GM12878 (cell line): Measurements from ENCODE around the gene MSH3. TPM values are rescaled to one million over a fixed set of nuclear protein-coding genes. Genes with fewer than 3 reads are reported as not detected.
A peak's percentile ranks its signal among the peaks of the same experiment; 100 is the strongest.

Source experiments
- ATAC-seq: fragments of 200-7000 bp; cut with Tn5 transposase; 3 replicates; pipeline ENCODE4 v1.9.1; 2020; ENCODE audit warnings: mild to moderate bottlenecking, moderate library complexity
- BruUV-seq: library from RNA; stranded (reverse); fragments of 400-500 nt; replicated peaks from 2 replicates; lab custom pipeline; 2021; lab: Mats Ljungman, UMichigan
- CTCF ChIA-PET: fragments of 300-600 bp; sonication (Branson Sonifier 250); formaldehyde crosslinking; extraction: SDS; loops from one replicate; lab custom pipeline; 2021; ENCODE audit warnings: inconsistent platforms; lab: Yijun Ruan, JAX
- POLR2A ChIA-PET: fragments of 350-600 bp; formaldehyde crosslinking; extraction: SDS; loops from one replicate; lab custom pipeline; 2021; ENCODE audit warnings: inconsistent platforms; lab: Charles Lee
- RAD21 ChIA-PET: fragments of 300-600 bp; sonication (Branson Sonifier 250); formaldehyde crosslinking; loops from one replicate; lab custom pipeline; 2023; ENCODE audit warnings: antibody characterized with exemption; ENCODE audit not compliant: unreplicated experiment; lab: Charles Lee
- SMC1A ChIA-PET: fragments of 300-600 bp; sonication (Branson Sonifier 250); formaldehyde crosslinking; loops from one replicate; lab custom pipeline; 2023; ENCODE audit not compliant: unreplicated experiment, uncharacterized antibody; lab: Charles Lee
- DNase-seq: peaks from one replicate; pipeline ENCODE4 v3.0.0-alpha.2; 2011; ENCODE audit warnings: low read depth, low spot score
- FAIRE-seq: peaks from 3 replicates; lab custom pipeline; 2011; peaks lifted over from hg19 to GRCh38; lab: Jason Lieb, UNC
- H2AFZ ChIP-seq: 2 replicates; pipeline ENCODE4 v1.6.0; 2011; ENCODE audit warnings: low read depth, low read length, control low read depth; ENCODE audit not compliant: control insufficient read depth
- H3K27ac ChIP-seq: 2 replicates; pipeline ENCODE4 v1.5.1; 2011; ENCODE audit warnings: control low read depth; ENCODE audit not compliant: control insufficient read depth, insufficient read depth
- H3K27me3 ChIP-seq, 2 experiments: replicated peaks in 1 of 2; 2 replicates each; pipeline versions ENCODE4 v1.6.0 to v1.6.1; 2011; ENCODE audit warnings: low read length in 1 of 2; ENCODE audit not compliant: control insufficient read depth in 2 of 2, insufficient read depth in 2 of 2
- H3K36me3 ChIP-seq, 2 experiments: 2 replicates each; pipeline ENCODE4 v1.5.1; 2011; ENCODE audit warnings: low read length in 1 of 2; ENCODE audit not compliant: control insufficient read depth in 2 of 2, insufficient read depth in 2 of 2
- H3K4me1 ChIP-seq: 2 replicates; pipeline ENCODE4 v1.6.1; 2011; ENCODE audit warnings: mild to moderate bottlenecking, low read length, moderate library complexity, mixed read lengths; ENCODE audit not compliant: control insufficient read depth, insufficient read depth
- H3K4me2 ChIP-seq: 2 replicates; pipeline ENCODE4 v1.6.0; 2011; ENCODE audit warnings: control low read depth; ENCODE audit not compliant: control insufficient read depth, insufficient read depth
- H3K4me3 ChIP-seq: fragments of 200-600 bp; sonication (generic); 2 replicates; pipeline ENCODE4 v1.5.1; 2016
- H3K79me2 ChIP-seq: 2 replicates; pipeline ENCODE4 v1.6.0; 2011; ENCODE audit warnings: low read length; ENCODE audit not compliant: control insufficient read depth, insufficient read depth
- H3K9ac ChIP-seq: 2 replicates; pipeline ENCODE4 v1.8.0; 2011; ENCODE audit warnings: low read length, control low read depth, mixed read lengths; ENCODE audit not compliant: control insufficient read depth, insufficient read depth
- H3K9me3 ChIP-seq: replicated peaks from 3 replicates; pipeline ENCODE4 v1.5.1; 2011; ENCODE audit warnings: mild to moderate bottlenecking, low read length; ENCODE audit not compliant: control insufficient read depth, insufficient read depth
- H4K20me1 ChIP-seq: 2 replicates; pipeline ENCODE4 v1.6.0; 2011; ENCODE audit not compliant: control insufficient read depth, insufficient read depth
- BCL11A ChIP-seq: IDR thresholded peaks from 2 replicates; pipeline ENCODE4 v1.6.1; 2011; ENCODE audit warnings: low read depth, low read length
- CBFB ChIP-seq: IDR thresholded peaks from 2 replicates; pipeline ENCODE4 v1.6.1; 2016; ENCODE audit warnings: antibody characterized with exemption, low read depth
- CBX3 ChIP-seq: fragments of 200-600 bp; sonication (generic); IDR thresholded peaks from 2 replicates; pipeline ENCODE4 v1.6.1; 2016; ENCODE audit warnings: low read depth, borderline replicate concordance
- CHD2 ChIP-seq: IDR thresholded peaks from 2 replicates; pipeline ENCODE4 v1.6.1; 2011; ENCODE audit warnings: low read depth, low read length, improper control_type of control experiment, borderline replicate concordance
- GATAD2B ChIP-seq: fragments of 450-650 bp; conservative IDR thresholded peaks from 2 replicates; pipeline ENCODE4 v1.6.1; 2017; ENCODE audit warnings: low read depth, mild to moderate bottlenecking, moderate library complexity
- HDGF ChIP-seq: fragments of 450-650 bp; IDR thresholded peaks from 2 replicates; pipeline ENCODE4 v1.6.1; 2016; ENCODE audit warnings: antibody characterized with exemption
- LARP7 ChIP-seq: fragments of 450-650 bp; IDR thresholded peaks from 2 replicates; pipeline ENCODE4 v1.6.1; 2017; ENCODE audit warnings: mild to moderate bottlenecking
- PKNOX1 ChIP-seq: fragments of 450-650 bp; IDR thresholded peaks from 2 replicates; pipeline ENCODE4 v1.6.1; 2016; ENCODE audit warnings: mild to moderate bottlenecking
- RB1 ChIP-seq: fragments of 450-650 bp; formaldehyde crosslinking; IDR thresholded peaks from 2 replicates; pipeline ENCODE4 v1.6.1; 2017; ENCODE audit warnings: mild to moderate bottlenecking, borderline replicate concordance
- REST ChIP-seq: IDR thresholded peaks from 2 replicates; pipeline ENCODE4 v1.6.1; 2012; ENCODE audit warnings: mild to moderate bottlenecking, low read depth, low read length
- SREBF1 ChIP-seq: IDR thresholded peaks from 2 replicates; pipeline ENCODE4 v1.6.1; 2012; ENCODE audit warnings: mild to moderate bottlenecking, low read length
- TARDBP ChIP-seq: IDR thresholded peaks from 2 replicates; pipeline ENCODE4 v1.6.1; 2016; ENCODE audit warnings: borderline replicate concordance
- WRNIP1 ChIP-seq: IDR thresholded peaks from 2 replicates; pipeline ENCODE4 v1.6.1; 2011; ENCODE audit warnings: low read depth, low read length, improper control_type of control experiment, borderline replicate concordance
- ZBTB40 ChIP-seq: fragments of 450-650 bp; IDR thresholded peaks from 2 replicates; pipeline ENCODE4 v1.6.1; 2016; ENCODE audit warnings: mild to moderate bottlenecking, moderate library complexity, borderline replicate concordance
- WGBS: methylation state at CpG from one replicate; pipeline ENCODE4 v1.1.6; 2016; ENCODE audit warnings: low lambda C conversion rate; ENCODE audit not compliant: insufficient replicate concordance, insufficient coverage; ENCODE audit errors: missing lambda C conversion rate; 5-methylcytosine and 5-hydroxymethylcytosine counted together
- in situ Hi-C: fragments of 300-500 bp; cut with MboI; formaldehyde crosslinking; loops from 9 replicates; pipeline ENCODE4 v1.14.3; 2018; ENCODE audit warnings: mixed read lengths
- intact Hi-C: fragments of 100-400 bp; cut with micrococcal nuclease; formaldehyde crosslinking; loops from one replicate; pipeline ENCODE4 v1.14.2; 2022; ENCODE audit not compliant: unreplicated experiment
- polyA plus RNA-seq, 11 experiments: library from polyadenylated mRNA; depleted of rRNA in 4 of 11; unstranded in 6 of 11; stranded (reverse) in 5 of 11; fragments of >200 nt; fragmentation: Nextera tagmentation in 4 of 11; fragmentation: Illumina TruSeq in 1 of 11; extraction: Ambion mirVana in 4 of 11; extraction: Trizol in 1 of 11; gene quantifications; 1 replicate in 1 of 11; 2 replicates in 10 of 11; pipeline versions ENCODE4 v1.2.1 to v1.2.3, GENCODE V29; 2011 to 2016; ENCODE audit warnings: inconsistent platforms in 2 of 11, missing spikeins in 2 of 11, low read depth in 1 of 11
- total RNA-seq, 4 experiments: library from RNA; depleted of rRNA in 3 of 4; stranded (reverse); fragments of >200 nt in 3 of 4; fragmentation: Illumina TruSeq in 1 of 4; extraction: Trizol in 1 of 4; gene quantifications; 2 replicates each; pipeline versions ENCODE4 v1.2.1 to v1.2.3, GENCODE V29; 2013 to 2021

Gene MSH3
- total and polyA plus RNA-seq, 10 of the 15 experiments (the other 5 are each of a cell fraction or from before 2014, with no cell fraction given) = 4.7 to 17.5 (median 12.2) TPM

- peak overlapping the region; percentile 46 for H3K4me2 ChIP-seq
- H4K20me1 ChIP-seq = no peaks in the 10 kb centered on the region
- no peaks in the 10 kb centered on the region for H3K27me3 ChIP-seq
- H3K79me2 ChIP-seq = no peaks in the 10 kb centered on the region
- no peak overlapping the region for H3K27ac ChIP-seq
- POLR2A ChIA-PET = interaction anchor here (0.6 to 3.6 kb wide), 2 partner anchors 12 to 270 kb away, joined by 4 to 25 read pairs; partner anchors contain the start of gene DHFR
- no peaks in the 10 kb centered on the region for H3K9me3 ChIP-seq
- peaks cover 12 to 17% of the 10 kb centered on the region in 2 experiments for H3K36me3 ChIP-seq
- SMC1A ChIA-PET = interaction anchor here (0.9 to 4.3 kb wide), 7 partner anchors 14 to 577 kb away, joined by 3 to 37 read pairs (median 3); partner anchors contain the start of genes DHFR and MSH3
- no TSS peak for BruUV-seq
- peak; percentile 59 for FAIRE-seq
- WGBS = 56% methylated on average over 16 of the region's 16 CpGs
- CTCF ChIA-PET = interaction anchor here (0.5 to 9.8 kb wide), 6 partner anchors 12 to 577 kb away, joined by 3 to 116 read pairs (median 6); partner anchors contain the start of gene DHFR
- DNase-seq = no peak
- H3K4me1 ChIP-seq = no peaks in the 10 kb centered on the region; the same call in 1 of the 2 replicates
- RAD21 ChIA-PET = interaction anchor here (1.1 to 2.4 kb wide), 7 partner anchors 12 to 576 kb away, joined by 3 to 8 read pairs (median 5); partner anchors contain the start of genes DHFR and MSH3
- ATAC-seq = peak; percentile 94
- H2AFZ ChIP-seq = peak overlapping the region; percentile 65
- no peak overlapping the region for H3K9ac ChIP-seq
- no peak overlapping the region for H3K4me3 ChIP-seq
- intact Hi-C loops (no loop called here), in situ Hi-C loops (no loop called here)
- TF ChIP-seq SREBF1 (no peak), CHD2 (no peak), BCL11A (no peak), GATAD2B (no peak), LARP7 (no peak), PKNOX1 (peak; percentile 53), WRNIP1 (no peak), CBFB (no peak), ZBTB40 (no peak), CBX3 (no peak), TARDBP (no peak), HDGF (no peak), REST (no peak), RB1 (no peak)
Observed at GRCh38 chr5:80668016-80668969, 13.8 kb downstream of the MSH3 start.
